K562 (cell line): ENCODE results near the gene PIK3CD. TPM values are rescaled to one million over a fixed set of nuclear protein-coding genes. Genes with fewer than 3 reads are reported as not detected.

Experiments used
- CBX1 ChIP-seq: sonication (generic); IDR thresholded peaks from 2 replicates; pipeline ENCODE4 v1.6.1; 2016; ENCODE audit warnings: antibody characterized with exemption, low read depth, mild to moderate bottlenecking
- CTBP1 ChIP-seq: fragments of 450-650 bp; IDR thresholded peaks from 2 replicates; pipeline ENCODE4 v1.6.1; 2016; ENCODE audit warnings: borderline replicate concordance
- ELF1 ChIP-seq: fragments of 200-800 bp; sonication (Bioruptor generic); IDR thresholded peaks from 2 replicates; pipeline ENCODE4 v1.6.1; 2016; ENCODE audit warnings: missing genetic modification characterization, missing compliant biosample characterization
- ID3 ChIP-seq, 2 experiments: fragments of 250-450 bp in 1 of 2; fragments of 450-650 bp in 1 of 2; sonication (Bioruptor Pico) in 1 of 2; IDR thresholded peaks; 2 replicates each; pipeline versions ENCODE4 v1.6.1 to v1.8.0; 2016 to 2021; ENCODE audit warnings: mild to moderate bottlenecking in 2 of 2, moderate library complexity in 2 of 2, missing compliant biosample characterization in 1 of 2, missing genetic modification characterization in 1 of 2
- KDM1A ChIP-seq, 2 experiments: fragments of 450-650 bp; IDR thresholded peaks; 2 replicates each; pipeline ENCODE4 v1.6.1; 2016; ENCODE audit warnings: mild to moderate bottlenecking in 2 of 2
- LCOR ChIP-seq: sonication (generic); formaldehyde crosslinking; IDR thresholded peaks from 2 replicates; pipeline ENCODE4 v1.8.0; 2022; ENCODE audit warnings: mild to moderate bottlenecking, missing genetic modification reagents
- MEIS2 ChIP-seq: fragments of 450-650 bp; IDR thresholded peaks from 2 replicates; pipeline ENCODE4 v1.6.1; 2014; ENCODE audit warnings: mild to moderate bottlenecking; ENCODE audit not compliant: partially characterized antibody
- MTA1 ChIP-seq: fragments of 450-650 bp; IDR thresholded peaks from 2 replicates; pipeline ENCODE4 v1.6.1; 2017; ENCODE audit warnings: borderline replicate concordance
- MYNN ChIP-seq, 2 experiments: sonication (generic); formaldehyde crosslinking in 1 of 2; IDR thresholded peaks; 2 replicates each; pipeline versions ENCODE4 v1.5.0 to v1.6.1; 2016 to 2020; ENCODE audit warnings: antibody characterized with exemption in 1 of 2, missing genetic modification reagents in 1 of 2
- NCOR1 ChIP-seq: fragments of 450-650 bp; IDR thresholded peaks from 2 replicates; pipeline ENCODE4 v1.6.1; 2016; ENCODE audit warnings: mild to moderate bottlenecking, moderate library complexity
- RAD51 ChIP-seq: fragments of 450-650 bp; IDR thresholded peaks from 2 replicates; pipeline ENCODE4 v1.7.1; 2016; ENCODE audit warnings: low read depth, mild to moderate bottlenecking, borderline replicate concordance
- RNF219 ChIP-seq: fragments of 250-450 bp; sonication (Bioruptor Pico); IDR thresholded peaks from 2 replicates; pipeline ENCODE4 v1.5.0; 2022; ENCODE audit warnings: mild to moderate bottlenecking
- TAF1 ChIP-seq: IDR thresholded peaks from 2 replicates; pipeline ENCODE4 v1.6.1; 2011; ENCODE audit warnings: mild to moderate bottlenecking, low read length, moderate library complexity; ENCODE audit not compliant: insufficient read depth, control insufficient read depth, severe bottlenecking; ENCODE audit errors: extremely low read depth
- THRAP3 ChIP-seq: fragments of 450-650 bp; IDR thresholded peaks from 2 replicates; pipeline ENCODE4 v1.6.1; 2016; ENCODE audit warnings: mild to moderate bottlenecking, inconsistent platforms, borderline replicate concordance
- ZNF184 ChIP-seq: sonication (generic); formaldehyde crosslinking; IDR thresholded peaks from 2 replicates; pipeline ENCODE4 v1.5.0; 2020; ENCODE audit warnings: missing genetic modification reagents
- ZNF239 ChIP-seq: fragments of 250-450 bp; sonication (Bioruptor Pico); IDR thresholded peaks from 2 replicates; pipeline ENCODE4 v1.4.0; 2020; ENCODE audit warnings: mild to moderate bottlenecking
- ZNF583 ChIP-seq: fragments of 250-450 bp; sonication (Bioruptor Pico); IDR thresholded peaks from 2 replicates; pipeline ENCODE4 v1.4.0; 2020
- polyA plus RNA-seq, 8 experiments: library from polyadenylated mRNA; depleted of rRNA in 4 of 8; stranded (reverse) in 5 of 8; unstranded in 3 of 8; fragments of >200 nt; fragmentation: Nextera tagmentation in 2 of 8; fragmentation: Illumina TruSeq in 1 of 8; extraction: Ambion mirVana in 2 of 8; extraction: Trizol in 1 of 8; gene quantifications; 2 replicates each; pipeline versions ENCODE4 v1.2.1 to v1.2.3, GENCODE V29; 2011 to 2014; ENCODE audit warnings: inconsistent platforms in 1 of 8, missing spikeins in 1 of 8
- total RNA-seq, 7 experiments: library from RNA; depleted of rRNA in 6 of 7; stranded (reverse); fragments of >200 nt in 6 of 7; fragmentation: Illumina TruSeq in 2 of 7; extraction: Trizol in 2 of 7; gene quantifications; 2 replicates each; pipeline versions ENCODE4 v1.2.1 to v1.2.3, GENCODE V29; 2011 to 2021; ENCODE audit warnings: low replicate concordance in 1 of 7
- TF ChIP-seq, protein P1 (sequence below), 2 experiments: fragments of 450-650 bp in 1 of 2; sonication (generic) in 1 of 2; formaldehyde crosslinking in 1 of 2; IDR thresholded peaks in 1 of 2; conservative IDR thresholded peaks in 1 of 2; 2 replicates each; pipeline versions ENCODE4 v1.6.1 to v1.8.1; 2016 to 2023; ENCODE audit warnings: mild to moderate bottlenecking in 2 of 2, moderate library complexity in 2 of 2, inconsistent platforms in 1 of 2, missing genetic modification reagents in 1 of 2
- TF ChIP-seq, protein P2 (sequence below), 2 experiments: fragments of 450-650 bp; IDR thresholded peaks; 2 replicates each; pipeline ENCODE4 v1.6.1; 2018; ENCODE audit warnings: mild to moderate bottlenecking in 2 of 2, low read depth in 1 of 2; ENCODE audit not compliant: partially characterized antibody in 2 of 2

PIK3CD gene
- total and polyA plus RNA-seq, 9 of the 15 experiments (the other 6 are each of a cell fraction or from before 2014, with no cell fraction given) = 1.8 to 20.8 (median 7.2) TPM

DNA sequence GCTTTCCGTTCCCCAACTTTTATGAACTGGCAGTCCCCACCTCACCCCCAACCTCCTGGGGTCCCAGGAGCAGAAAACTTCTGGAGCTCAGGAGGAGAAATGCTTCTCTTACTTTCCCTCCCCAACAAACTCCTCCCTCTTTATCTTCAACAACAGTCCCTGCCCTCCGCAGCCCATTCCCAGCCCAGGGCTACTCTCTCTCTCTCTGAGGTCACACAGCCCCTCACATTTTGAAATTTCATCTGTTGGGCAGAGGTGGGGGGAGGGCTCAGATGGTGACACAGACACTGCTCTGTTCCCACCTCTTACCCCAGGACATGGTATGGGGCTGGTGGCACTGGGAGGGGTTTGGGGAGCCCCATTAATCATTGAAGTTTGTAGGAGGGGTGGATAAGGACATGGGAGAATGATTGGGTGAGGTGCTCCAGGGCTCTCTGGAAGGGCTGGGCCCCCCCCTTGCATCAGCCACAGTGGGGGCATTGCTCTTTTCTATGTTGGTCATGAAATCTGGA, 6.0 kb downstream of the PIK3CD start (continued):
- TF ChIP-seq TAF1 (peak; percentile 21), NCOR1 (peak; percentile 50), ZNF184 (CRISPR knock-in tag) (no peak), ID3 (CRISPR knock-in tag; IDR thresholded peaks at IDR 0.05) (no peak), ID3 (tag; IDR thresholded peaks at IDR 0.05) (peak; percentile 57; the same call in 1 of the 2 replicates), MYNN (IDR thresholded peaks at IDR 0.05) (0 out of 2 replicates have a peak, but pooled peaks have one; percentile 44), MYNN (CRISPR knock-in tag; IDR thresholded peaks at IDR 0.05) (no peak), ZNF583 (CRISPR knock-in tag) (peak; percentile 16; the same call in 1 of the 2 replicates), RAD51 (0 out of 2 replicates have a peak, but pooled peaks have one; percentile 25), THRAP3 (no peak), ZNF239 (CRISPR knock-in tag) (peak; percentile 54; the same call in 1 of the 2 replicates), CTBP1 (0 out of 2 replicates have a peak, but pooled peaks have one; percentile 46), KDM1A (IDR thresholded peaks at IDR 0.05) (peak; percentile 36 to 46; a peak in 3 of 4 replicates), LCOR (peak; percentile 69), CBX1 (0 out of 2 replicates have a peak, but pooled peaks have one; percentile 48), MTA1 (peak; percentile 73; the same call in 1 of the 2 replicates), ELF1 (tag) (no peak), RNF219 (no peak), MEIS2 (peak; percentile 83)
- TF ChIP-seq, protein P1, sequence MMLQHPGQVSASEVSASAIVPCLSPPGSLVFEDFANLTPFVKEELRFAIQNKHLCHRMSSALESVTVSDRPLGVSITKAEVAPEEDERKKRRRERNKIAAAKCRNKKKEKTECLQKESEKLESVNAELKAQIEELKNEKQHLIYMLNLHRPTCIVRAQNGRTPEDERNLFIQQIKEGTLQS (IDR thresholded peaks at IDR 0.05) = peak; percentile 72; the same call in 1 of the 2 replicates
- TF ChIP-seq, protein P1 (CRISPR knock-in tag; conservative IDR thresholded peaks at IDR 0.05) = no peak
- TF ChIP-seq, protein P2, sequence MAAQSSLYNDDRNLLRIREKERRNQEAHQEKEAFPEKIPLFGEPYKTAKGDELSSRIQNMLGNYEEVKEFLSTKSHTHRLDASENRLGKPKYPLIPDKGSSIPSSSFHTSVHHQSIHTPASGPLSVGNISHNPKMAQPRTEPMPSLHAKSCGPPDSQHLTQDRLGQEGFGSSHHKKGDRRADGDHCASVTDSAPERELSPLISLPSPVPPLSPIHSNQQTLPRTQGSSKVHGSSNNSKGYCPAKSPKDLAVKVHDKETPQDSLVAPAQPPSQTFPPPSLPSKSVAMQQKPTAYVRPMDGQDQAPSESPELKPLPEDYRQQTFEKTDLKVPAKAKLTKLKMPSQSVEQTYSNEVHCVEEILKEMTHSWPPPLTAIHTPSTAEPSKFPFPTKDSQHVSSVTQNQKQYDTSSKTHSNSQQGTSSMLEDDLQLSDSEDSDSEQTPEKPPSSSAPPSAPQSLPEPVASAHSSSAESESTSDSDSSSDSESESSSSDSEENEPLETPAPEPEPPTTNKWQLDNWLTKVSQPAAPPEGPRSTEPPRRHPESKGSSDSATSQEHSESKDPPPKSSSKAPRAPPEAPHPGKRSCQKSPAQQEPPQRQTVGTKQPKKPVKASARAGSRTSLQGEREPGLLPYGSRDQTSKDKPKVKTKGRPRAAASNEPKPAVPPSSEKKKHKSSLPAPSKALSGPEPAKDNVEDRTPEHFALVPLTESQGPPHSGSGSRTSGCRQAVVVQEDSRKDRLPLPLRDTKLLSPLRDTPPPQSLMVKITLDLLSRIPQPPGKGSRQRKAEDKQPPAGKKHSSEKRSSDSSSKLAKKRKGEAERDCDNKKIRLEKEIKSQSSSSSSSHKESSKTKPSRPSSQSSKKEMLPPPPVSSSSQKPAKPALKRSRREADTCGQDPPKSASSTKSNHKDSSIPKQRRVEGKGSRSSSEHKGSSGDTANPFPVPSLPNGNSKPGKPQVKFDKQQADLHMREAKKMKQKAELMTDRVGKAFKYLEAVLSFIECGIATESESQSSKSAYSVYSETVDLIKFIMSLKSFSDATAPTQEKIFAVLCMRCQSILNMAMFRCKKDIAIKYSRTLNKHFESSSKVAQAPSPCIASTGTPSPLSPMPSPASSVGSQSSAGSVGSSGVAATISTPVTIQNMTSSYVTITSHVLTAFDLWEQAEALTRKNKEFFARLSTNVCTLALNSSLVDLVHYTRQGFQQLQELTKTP (IDR thresholded peaks at IDR 0.05; ENCODE audit: low read depth in 1 of 2, partially characterized antibody in 2 of 2) = peak in 1 of 2 experiments; percentile 45
